B cell (primary cell): ENCODE data around the gene CDC42BPA. TPM values are rescaled to one million over a fixed set of nuclear protein-coding genes. Genes with fewer than 3 reads are reported as not detected.

Experiments
- ATAC-seq: fragments of 200-7000 bp; cut with Tn5 transposase; one replicate; pipeline ENCODE4 v1.10.0; 2021; ENCODE audit warnings: low read depth, mild to moderate bottlenecking, moderate number of reproducible peaks, moderate library complexity
- CTCF ChIA-PET: fragments of 350-600 bp; sonication (Branson Sonifier 250); formaldehyde crosslinking; loops from one replicate; lab custom pipeline; 2021; ENCODE audit warnings: antibody characterized with exemption, inconsistent platforms; lab: Charles Lee
- POLR2A ChIA-PET: fragments of 350-600 bp; sonication (Branson Sonifier 250); formaldehyde crosslinking; loops from one replicate; lab custom pipeline; 2021; ENCODE audit warnings: antibody characterized with exemption; lab: Charles Lee
- DNase-seq: peaks from one replicate; pipeline ENCODE4 v3.0.0; 2013
- H2AFZ ChIP-seq: 2 replicates; pipeline ENCODE4 v1.6.1; 2012; ENCODE audit warnings: mild to moderate bottlenecking, low read depth, low read length; ENCODE audit not compliant: insufficient read depth, poor library complexity, severe bottlenecking
- H3K27ac ChIP-seq, 2 donors: 1 replicate in 1 of 2; 2 replicates in 1 of 2; pipeline ENCODE4 v1.5.1; 2012 to 2013; ENCODE audit warnings: low read length in 2 of 2, mild to moderate bottlenecking in 2 of 2, moderate library complexity in 1 of 2
- H3K27me3 ChIP-seq, 4 experiments: fragments of 200-600 bp in 1 of 4; sonication (generic) in 1 of 4; replicated peaks in 1 of 4; 1 replicate in 2 of 4; 2 replicates in 2 of 4; pipeline versions ENCODE4 v1.6.1 to v1.7.0; 2013 to 2016; ENCODE audit warnings: low read length in 3 of 4, mild to moderate bottlenecking in 2 of 4, mixed read lengths in 1 of 4, moderate library complexity in 1 of 4; ENCODE audit not compliant: insufficient read depth in 4 of 4, control insufficient read depth in 3 of 4; ENCODE audit errors: control extremely low read depth in 1 of 4
- H3K36me3 ChIP-seq, 2 experiments: replicated peaks in 1 of 2; 1 replicate in 1 of 2; 2 replicates in 1 of 2; pipeline versions ENCODE4 v1.6.1 to v1.7.1; 2013; ENCODE audit warnings: low read length in 1 of 2; ENCODE audit not compliant: insufficient read depth in 2 of 2, control insufficient read depth in 1 of 2; ENCODE audit errors: control extremely low read depth in 1 of 2, extremely low read depth in 1 of 2
- H3K4me1 ChIP-seq, 2 donors: fragments of 200-600 bp in 1 of 2; sonication (generic) in 1 of 2; 1 replicate in 1 of 2; 2 replicates in 1 of 2; pipeline versions ENCODE4 v1.5.1 to v1.6.1; 2013 to 2017; ENCODE audit warnings: low read length in 2 of 2; ENCODE audit not compliant: control insufficient read depth in 2 of 2, insufficient read depth in 2 of 2
- H3K4me2 ChIP-seq: replicated peaks from 2 replicates; pipeline ENCODE3; 2012; ENCODE audit warnings: mild to moderate bottlenecking, low read depth, low read length; ENCODE audit not compliant: poor library complexity, severe bottlenecking
- H3K4me3 ChIP-seq, 5 experiments: fragments of 200-600 bp in 1 of 5; sonication (generic) in 1 of 5; 1 replicate in 3 of 5; 2 replicates in 2 of 5; pipeline versions ENCODE4 v1.5.1 to v1.7.0; 2011 to 2016; ENCODE audit warnings: low read length in 4 of 5, mild to moderate bottlenecking in 4 of 5, low read depth in 2 of 5, control low read depth in 1 of 5, moderate library complexity in 1 of 5; ENCODE audit not compliant: insufficient read depth in 1 of 5; ENCODE audit errors: control extremely low read depth in 1 of 5, extremely low read depth in 1 of 5
- H3K79me2 ChIP-seq: fragments of 200-600 bp; sonication (generic); one replicate; pipeline ENCODE4 v1.6.0; 2016; ENCODE audit warnings: low read length; ENCODE audit not compliant: control insufficient read depth, insufficient read depth
- H3K9ac ChIP-seq: fragments of 200-600 bp; sonication (generic); 2 replicates; pipeline ENCODE4 v1.6.1; 2017; ENCODE audit warnings: mild to moderate bottlenecking, low read length, moderate library complexity
- H3K9me3 ChIP-seq, 3 donors: one replicate each; pipeline versions ENCODE4 v1.6.1 to v1.7.1; 2013; ENCODE audit warnings: low read length in 2 of 3; ENCODE audit not compliant: control insufficient read depth in 2 of 3, insufficient read depth in 1 of 3; ENCODE audit errors: control extremely low read depth in 1 of 3
- H4K20me1 ChIP-seq: 2 replicates; pipeline ENCODE4 v1.6.0; 2012; ENCODE audit warnings: mild to moderate bottlenecking, low read length; ENCODE audit not compliant: insufficient read depth, control insufficient read depth, poor library complexity, severe bottlenecking
- H3K27ac Mint-ChIP-seq: one replicate; pipeline ENCODE4 v1.8.0; 2021; ENCODE audit warnings: mixed read lengths
- H3K27me3 Mint-ChIP-seq: one replicate; pipeline ENCODE4 v1.8.0; 2021; ENCODE audit warnings: mixed read lengths
- H3K4me1 Mint-ChIP-seq: one replicate; pipeline ENCODE4 v1.8.0; 2021; ENCODE audit warnings: mixed read lengths
- H3K4me3 Mint-ChIP-seq: one replicate; pipeline ENCODE4 v1.8.0; 2021; ENCODE audit warnings: mixed read lengths
- H3K9me3 Mint-ChIP-seq: one replicate; pipeline ENCODE4 v1.8.0; 2022; ENCODE audit warnings: mixed read lengths; ENCODE audit not compliant: insufficient read depth
- EZH2 ChIP-seq: IDR thresholded peaks from 2 replicates; pipeline ENCODE4 v1.6.1; 2012; ENCODE audit warnings: borderline replicate concordance, low read depth, mild to moderate bottlenecking, moderate library complexity, low read length; ENCODE audit not compliant: insufficient read depth, poor library complexity, severe bottlenecking
- WGBS: methylation state at CpG from one replicate; pipeline ENCODE4 v1.1.5; 2013; ENCODE audit warnings: missing lambda C conversion rate; ENCODE audit not compliant: insufficient coverage; 5-methylcytosine and 5-hydroxymethylcytosine counted together
- intact Hi-C: fragments of 100-400 bp; cut with micrococcal nuclease; formaldehyde crosslinking; loops from one replicate; pipeline ENCODE4 v1.10.0; 2022
- polyA plus RNA-seq: library from polyadenylated mRNA; depleted of rRNA; stranded (reverse); fragments of >200 nt; gene quantifications from 2 replicates; pipeline ENCODE4 v1.2.3, GENCODE V29; 2012
- total RNA-seq, 2 donors: library from RNA; stranded (reverse); fragments of 120-200 nt in 1 of 2; gene quantifications; 1 replicate in 1 of 2; 2 replicates in 1 of 2; pipeline versions ENCODE4 v1.2.3 to v1.2.4, GENCODE V29; 2013 to 2022
- TF ChIP-seq, protein P1 (sequence below): fragments of 200-600 bp; IDR thresholded peaks from one replicate; pipeline ENCODE4 v1.8.0; 2022; ENCODE audit warnings: antibody characterized with exemption, mild to moderate bottlenecking

CDC42BPA gene
- total and polyA plus RNA-seq, 2 donors (not counting 1 experiment from before 2014, with no cell fraction given) = 0.04 to 0.69 TPM

DNA sequence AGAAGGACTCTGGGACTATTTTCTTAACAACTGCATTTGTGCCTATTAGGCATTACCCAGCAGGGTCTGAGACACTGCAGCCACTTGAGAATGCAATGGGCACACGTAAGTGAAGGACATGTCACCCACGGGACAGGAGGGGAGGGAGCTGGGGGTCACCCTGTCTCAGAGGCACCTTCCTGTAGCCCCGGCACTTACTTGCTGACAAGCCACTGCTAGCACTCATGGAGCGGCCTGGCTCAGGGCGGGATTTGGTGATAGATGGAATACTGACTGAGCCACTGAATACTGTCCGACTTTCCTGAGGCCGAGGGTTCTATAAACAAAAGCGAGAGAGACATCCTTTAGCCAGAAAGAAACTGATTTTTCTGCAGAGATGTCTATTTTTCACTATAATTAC is 313.5 kb downstream of the CDC42BPA start:
- no peaks in the 10 kb centered on the region for H3K27me3 ChIP-seq
- no peaks in the 10 kb centered on the region for H3K79me2 ChIP-seq
- ChIA-PET CTCF (interaction anchor here (0.9 kb wide), 1 partner anchor 74 kb away, joined by 3 read pairs; no protein-coding TSS in a partner anchor), POLR2A (no interaction called here)
- no peaks in the 10 kb centered on the region for H4K20me1 ChIP-seq
- intact Hi-C loops = no loop called here
- H2AFZ ChIP-seq = no peak overlapping the region
- H3K9me3 Mint-ChIP-seq = no peaks in the 10 kb centered on the region
- H3K9me3 ChIP-seq = no peaks in the 10 kb centered on the region
- ATAC-seq (no peak), DNase-seq (no peak)
- no peaks in the 10 kb centered on the region for H3K4me1 Mint-ChIP-seq
- H3K4me2 ChIP-seq = no peak overlapping the region
- no peak overlapping the region for H3K4me3 Mint-ChIP-seq
- H3K4me1 ChIP-seq = no peaks in the 10 kb centered on the region
- no peaks in the 10 kb centered on the region for H3K36me3 ChIP-seq
- no peak for TF ChIP-seq EZH2
- TF ChIP-seq, protein P1, sequence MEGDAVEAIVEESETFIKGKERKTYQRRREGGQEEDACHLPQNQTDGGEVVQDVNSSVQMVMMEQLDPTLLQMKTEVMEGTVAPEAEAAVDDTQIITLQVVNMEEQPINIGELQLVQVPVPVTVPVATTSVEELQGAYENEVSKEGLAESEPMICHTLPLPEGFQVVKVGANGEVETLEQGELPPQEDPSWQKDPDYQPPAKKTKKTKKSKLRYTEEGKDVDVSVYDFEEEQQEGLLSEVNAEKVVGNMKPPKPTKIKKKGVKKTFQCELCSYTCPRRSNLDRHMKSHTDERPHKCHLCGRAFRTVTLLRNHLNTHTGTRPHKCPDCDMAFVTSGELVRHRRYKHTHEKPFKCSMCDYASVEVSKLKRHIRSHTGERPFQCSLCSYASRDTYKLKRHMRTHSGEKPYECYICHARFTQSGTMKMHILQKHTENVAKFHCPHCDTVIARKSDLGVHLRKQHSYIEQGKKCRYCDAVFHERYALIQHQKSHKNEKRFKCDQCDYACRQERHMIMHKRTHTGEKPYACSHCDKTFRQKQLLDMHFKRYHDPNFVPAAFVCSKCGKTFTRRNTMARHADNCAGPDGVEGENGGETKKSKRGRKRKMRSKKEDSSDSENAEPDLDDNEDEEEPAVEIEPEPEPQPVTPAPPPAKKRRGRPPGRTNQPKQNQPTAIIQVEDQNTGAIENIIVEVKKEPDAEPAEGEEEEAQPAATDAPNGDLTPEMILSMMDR = no peak
- H3K27ac Mint-ChIP-seq = no peak overlapping the region
- H3K4me3 ChIP-seq = no peak overlapping the region
- H3K27ac ChIP-seq = no peak overlapping the region
- no peaks in the 10 kb centered on the region for H3K27me3 Mint-ChIP-seq
- 100% methylated on average over 5 of the region's 8 CpGs for WGBS
- H3K9ac ChIP-seq = no peak overlapping the region

DNA sequence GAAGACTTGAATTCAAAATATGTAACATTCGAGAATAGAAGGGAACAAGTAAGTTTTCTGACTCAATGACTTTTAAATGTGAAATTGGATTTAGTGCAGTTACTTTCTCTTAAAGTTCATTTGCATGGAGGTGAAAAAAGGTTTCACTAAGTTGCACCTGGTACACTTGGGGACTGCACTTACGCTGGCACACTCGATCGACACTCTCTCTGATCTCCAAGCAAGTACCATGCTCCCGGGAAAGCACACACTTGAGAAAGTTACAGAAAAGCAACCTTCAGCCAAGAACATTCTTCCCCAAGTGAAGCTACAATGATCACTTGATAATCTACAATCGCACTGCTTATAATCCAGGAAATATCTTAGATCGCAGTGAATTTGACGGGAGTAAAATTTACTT is 315.1 kb downstream of the CDC42BPA start:
- no peak overlapping the region for H3K4me3 ChIP-seq
- TF ChIP-seq, protein P1 = no peak
- no peak for TF ChIP-seq EZH2
- no peak overlapping the region for H3K27ac ChIP-seq
- WGBS = 100% methylated on average over 7 of the region's 8 CpGs
- DNase-seq (no peak), ATAC-seq (no peak)
- no peak overlapping the region for H3K4me3 Mint-ChIP-seq
- no peaks in the 10 kb centered on the region for H3K4me1 Mint-ChIP-seq
- no peaks in the 10 kb centered on the region for H4K20me1 ChIP-seq
- no peaks in the 10 kb centered on the region for H3K9me3 Mint-ChIP-seq
- H3K27me3 Mint-ChIP-seq = peaks cover 5% of the 10 kb centered on the region
- no peaks in the 10 kb centered on the region for H3K4me1 ChIP-seq
- H2AFZ ChIP-seq = no peak overlapping the region
- ChIA-PET CTCF (no interaction called here), POLR2A (no interaction called here)
- H3K36me3 ChIP-seq = no peaks in the 10 kb centered on the region
- intact Hi-C loops = no loop called here
- H3K79me2 ChIP-seq = no peaks in the 10 kb centered on the region
- no peak overlapping the region for H3K4me2 ChIP-seq
- no peaks in the 10 kb centered on the region for H3K27me3 ChIP-seq
- no peaks in the 10 kb centered on the region for H3K9me3 ChIP-seq
- no peak overlapping the region for H3K9ac ChIP-seq
- no peak overlapping the region for H3K27ac Mint-ChIP-seq
